HepG2 (cell line): ENCODE data around the gene NCOA4. TPM values are rescaled to one million over a fixed set of nuclear protein-coding genes. Genes with fewer than 3 reads are reported as not detected.

Experiments used
- ATRX ChIP-seq: sonication (generic); formaldehyde crosslinking; IDR thresholded peaks from 2 replicates; pipeline ENCODE4 v1.4.0; 2020; ENCODE audit warnings: missing genetic modification reagents, borderline replicate concordance
- CBX5 ChIP-seq: sonication (generic); formaldehyde crosslinking; IDR thresholded peaks from 2 replicates; pipeline ENCODE4 v1.4.0; 2020; ENCODE audit warnings: missing genetic modification reagents, borderline replicate concordance
- FOXJ3 ChIP-seq: sonication (generic); formaldehyde crosslinking; IDR thresholded peaks from 2 replicates; pipeline ENCODE4 v1.4.0; 2020; ENCODE audit warnings: missing genetic modification reagents, mild to moderate bottlenecking, borderline replicate concordance
- HNRNPUL1 ChIP-seq: fragments of 200-400 bp; formaldehyde crosslinking; IDR thresholded peaks from 2 replicates; pipeline ENCODE4 v1.6.1; 2017; ENCODE audit warnings: low read depth, mild to moderate bottlenecking, low read length, moderate library complexity
- HOXA9 ChIP-seq: sonication (generic); formaldehyde crosslinking; IDR thresholded peaks from 2 replicates; pipeline ENCODE4 v1.8.1; 2022; ENCODE audit warnings: missing genetic modification reagents, mild to moderate bottlenecking, moderate library complexity, borderline replicate concordance
- IKZF4 ChIP-seq: sonication (generic); formaldehyde crosslinking; IDR thresholded peaks from 2 replicates; pipeline ENCODE4 v1.5.1; 2020; ENCODE audit warnings: borderline replicate concordance, mild to moderate bottlenecking, low read depth, missing genetic modification reagents; ENCODE audit errors: not compliant biosample characterization
- PPARG ChIP-seq: conservative IDR thresholded peaks from 2 replicates; pipeline ENCODE4 v1.6.1; 2016; ENCODE audit warnings: missing biosample characterization, missing genetic modification reagents
- SMYD3 ChIP-seq: sonication (generic); formaldehyde crosslinking; IDR thresholded peaks from 2 replicates; pipeline ENCODE4 v1.8.1; 2023; ENCODE audit warnings: mild to moderate bottlenecking, missing genetic modification reagents
- STAG1 ChIP-seq: sonication (generic); formaldehyde crosslinking; IDR thresholded peaks from 2 replicates; pipeline ENCODE4 v1.4.0; 2020; ENCODE audit warnings: missing genetic modification reagents
- TGIF2 ChIP-seq: IDR thresholded peaks from 2 replicates; pipeline ENCODE4 v1.6.1; 2016; ENCODE audit warnings: control low read depth, missing compliant biosample characterization
- YEATS4 ChIP-seq: sonication (generic); formaldehyde crosslinking; IDR thresholded peaks from 2 replicates; pipeline ENCODE4 v1.4.0; 2020; ENCODE audit warnings: missing genetic modification reagents, borderline replicate concordance
- ZNF101 ChIP-seq: sonication (generic); formaldehyde crosslinking; IDR thresholded peaks from 2 replicates; pipeline ENCODE4 v1.4.0; 2020; ENCODE audit warnings: mild to moderate bottlenecking, low read depth, missing genetic modification reagents, borderline replicate concordance
- ZNF263 ChIP-seq: sonication (generic); formaldehyde crosslinking; IDR thresholded peaks from 2 replicates; pipeline ENCODE4 v1.4.0; 2020; ENCODE audit warnings: missing genetic modification reagents
- ZNF713 ChIP-seq: sonication (generic); formaldehyde crosslinking; IDR thresholded peaks from 2 replicates; pipeline ENCODE4 v1.4.0; 2020; ENCODE audit warnings: mild to moderate bottlenecking, missing genetic modification reagents
- ZNF775 ChIP-seq: sonication (generic); formaldehyde crosslinking; IDR thresholded peaks from 2 replicates; pipeline ENCODE4 v1.4.0; 2020; ENCODE audit warnings: missing genetic modification reagents, mild to moderate bottlenecking, moderate library complexity, borderline replicate concordance
- polyA plus RNA-seq, 8 experiments: library from polyadenylated mRNA; depleted of rRNA in 3 of 8; stranded (reverse) in 7 of 8; unstranded in 1 of 8; fragments of >200 nt; fragmentation: Illumina TruSeq in 4 of 8; extraction: Trizol in 4 of 8; gene quantifications; 2 replicates each; pipeline versions ENCODE4 v1.2.1 to v1.2.3, GENCODE V29; 2011 to 2016; ENCODE audit warnings: low read depth in 4 of 8, missing spikeins in 1 of 8, mixed read lengths in 1 of 8; ENCODE audit not compliant: insufficient read depth in 1 of 8
- total RNA-seq, 5 experiments: library from RNA; depleted of rRNA; stranded (reverse); fragments of >200 nt; fragmentation: Illumina TruSeq; extraction: Trizol; gene quantifications; 2 replicates each; pipeline ENCODE4 v1.2.3, GENCODE V29; 2016; ENCODE audit warnings: low read depth in 1 of 5
- TF ChIP-seq, protein P1 (sequence below): sonication (generic); formaldehyde crosslinking; IDR thresholded peaks from 2 replicates; pipeline ENCODE4 v1.4.0; 2020; ENCODE audit warnings: missing genetic modification reagents
- TF ChIP-seq, protein P2 (sequence below): sonication (generic); formaldehyde crosslinking; IDR thresholded peaks from 2 replicates; pipeline ENCODE4 v1.4.0; 2020; ENCODE audit warnings: missing genetic modification reagents, mild to moderate bottlenecking, borderline replicate concordance
- TF ChIP-seq, protein P3 (sequence below): IDR thresholded peaks from 2 replicates; pipeline ENCODE4 v1.6.1; 2016; ENCODE audit warnings: low read depth, control low read depth

The NCOA4 gene
- total and polyA plus RNA-seq, 2 of the 13 experiments (the other 11 are each of a cell fraction or from before 2014, with no cell fraction given), result 306 to 400 TPM

DNA sequence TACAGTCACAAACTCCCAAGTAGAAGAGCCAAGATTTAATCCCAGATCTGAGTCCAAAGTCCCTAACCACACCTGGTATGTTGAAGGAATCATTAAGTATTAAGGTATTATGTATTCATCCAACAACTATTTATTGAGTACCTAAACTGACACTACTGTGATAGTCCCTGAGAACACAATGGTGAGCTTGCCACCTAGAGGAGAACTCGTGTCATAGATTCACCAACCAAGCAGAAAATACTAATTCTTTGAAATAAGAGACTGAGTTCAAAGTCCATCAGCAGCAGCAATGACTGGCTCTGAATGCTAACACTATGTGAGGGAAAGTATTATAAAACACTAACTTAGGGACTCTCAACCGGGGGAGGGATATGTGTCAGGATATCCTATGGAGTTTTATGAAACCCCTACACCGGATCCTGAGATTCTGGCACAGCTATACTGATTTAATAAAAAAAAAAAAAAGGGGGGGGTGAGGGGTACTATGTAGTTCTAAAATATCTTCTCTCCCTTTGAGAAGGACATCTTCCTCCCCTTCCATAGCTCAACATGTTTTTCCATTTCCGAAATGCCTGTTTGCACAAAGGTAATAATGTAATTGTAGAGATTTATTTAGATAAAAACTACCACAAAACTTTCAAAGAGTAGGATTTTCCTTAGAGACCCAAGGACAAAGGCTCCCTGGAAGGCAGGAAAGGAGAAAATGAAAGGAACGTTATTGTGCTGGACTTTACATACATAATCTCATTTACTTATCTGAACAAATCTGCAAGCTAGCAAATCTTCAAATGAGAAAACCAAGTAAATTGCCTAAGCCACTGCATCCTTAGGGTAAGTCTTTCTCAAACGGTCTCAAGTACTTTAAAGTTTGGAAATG lies 1.6 kb downstream of the NCOA4 start (continued):
- TF ChIP-seq, protein P1, sequence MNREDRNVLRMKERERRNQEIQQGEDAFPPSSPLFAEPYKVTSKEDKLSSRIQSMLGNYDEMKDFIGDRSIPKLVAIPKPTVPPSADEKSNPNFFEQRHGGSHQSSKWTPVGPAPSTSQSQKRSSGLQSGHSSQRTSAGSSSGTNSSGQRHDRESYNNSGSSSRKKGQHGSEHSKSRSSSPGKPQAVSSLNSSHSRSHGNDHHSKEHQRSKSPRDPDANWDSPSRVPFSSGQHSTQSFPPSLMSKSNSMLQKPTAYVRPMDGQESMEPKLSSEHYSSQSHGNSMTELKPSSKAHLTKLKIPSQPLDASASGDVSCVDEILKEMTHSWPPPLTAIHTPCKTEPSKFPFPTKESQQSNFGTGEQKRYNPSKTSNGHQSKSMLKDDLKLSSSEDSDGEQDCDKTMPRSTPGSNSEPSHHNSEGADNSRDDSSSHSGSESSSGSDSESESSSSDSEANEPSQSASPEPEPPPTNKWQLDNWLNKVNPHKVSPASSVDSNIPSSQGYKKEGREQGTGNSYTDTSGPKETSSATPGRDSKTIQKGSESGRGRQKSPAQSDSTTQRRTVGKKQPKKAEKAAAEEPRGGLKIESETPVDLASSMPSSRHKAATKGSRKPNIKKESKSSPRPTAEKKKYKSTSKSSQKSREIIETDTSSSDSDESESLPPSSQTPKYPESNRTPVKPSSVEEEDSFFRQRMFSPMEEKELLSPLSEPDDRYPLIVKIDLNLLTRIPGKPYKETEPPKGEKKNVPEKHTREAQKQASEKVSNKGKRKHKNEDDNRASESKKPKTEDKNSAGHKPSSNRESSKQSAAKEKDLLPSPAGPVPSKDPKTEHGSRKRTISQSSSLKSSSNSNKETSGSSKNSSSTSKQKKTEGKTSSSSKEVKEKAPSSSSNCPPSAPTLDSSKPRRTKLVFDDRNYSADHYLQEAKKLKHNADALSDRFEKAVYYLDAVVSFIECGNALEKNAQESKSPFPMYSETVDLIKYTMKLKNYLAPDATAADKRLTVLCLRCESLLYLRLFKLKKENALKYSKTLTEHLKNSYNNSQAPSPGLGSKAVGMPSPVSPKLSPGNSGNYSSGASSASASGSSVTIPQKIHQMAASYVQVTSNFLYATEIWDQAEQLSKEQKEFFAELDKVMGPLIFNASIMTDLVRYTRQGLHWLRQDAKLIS (CRISPR knock-in tag), result peak; percentile 38; the same call in 1 of the 2 replicates
- TF ChIP-seq SMYD3 (CRISPR knock-in tag), result 0 out of 2 replicates have a peak, but pooled peaks have one; percentile 27
- TF ChIP-seq, protein P2, sequence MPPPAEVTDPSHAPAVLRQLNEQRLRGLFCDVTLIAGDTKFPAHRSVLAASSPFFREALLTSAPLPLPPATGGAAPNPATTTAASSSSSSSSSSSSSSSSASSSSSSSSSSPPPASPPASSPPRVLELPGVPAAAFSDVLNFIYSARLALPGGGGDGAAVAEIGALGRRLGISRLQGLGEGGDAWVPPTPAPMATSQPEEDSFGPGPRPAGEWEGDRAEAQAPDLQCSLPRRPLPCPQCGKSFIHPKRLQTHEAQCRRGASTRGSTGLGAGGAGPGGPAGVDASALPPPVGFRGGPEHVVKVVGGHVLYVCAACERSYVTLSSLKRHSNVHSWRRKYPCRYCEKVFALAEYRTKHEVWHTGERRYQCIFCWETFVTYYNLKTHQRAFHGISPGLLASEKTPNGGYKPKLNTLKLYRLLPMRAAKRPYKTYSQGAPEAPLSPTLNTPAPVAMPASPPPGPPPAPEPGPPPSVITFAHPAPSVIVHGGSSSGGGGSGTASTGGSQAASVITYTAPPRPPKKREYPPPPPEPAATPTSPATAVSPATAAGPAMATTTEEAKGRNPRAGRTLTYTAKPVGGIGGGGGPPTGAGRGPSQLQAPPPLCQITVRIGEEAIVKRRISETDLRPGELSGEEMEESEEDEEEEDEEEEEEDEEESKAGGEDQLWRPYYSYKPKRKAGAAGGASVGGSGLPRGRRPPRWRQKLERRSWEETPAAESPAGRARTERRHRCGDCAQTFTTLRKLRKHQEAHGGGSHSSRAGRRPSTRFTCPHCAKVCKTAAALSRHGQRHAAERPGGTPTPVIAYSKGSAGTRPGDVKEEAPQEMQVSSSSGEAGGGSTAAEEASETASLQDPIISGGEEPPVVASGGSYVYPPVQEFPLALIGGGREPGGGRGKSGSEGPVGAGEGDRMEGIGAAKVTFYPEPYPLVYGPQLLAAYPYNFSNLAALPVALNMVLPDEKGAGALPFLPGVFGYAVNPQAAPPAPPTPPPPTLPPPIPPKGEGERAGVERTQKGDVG, result no peak
- peak; percentile 74 for TF ChIP-seq STAG1 (CRISPR knock-in tag)
- TF ChIP-seq, protein P3, sequence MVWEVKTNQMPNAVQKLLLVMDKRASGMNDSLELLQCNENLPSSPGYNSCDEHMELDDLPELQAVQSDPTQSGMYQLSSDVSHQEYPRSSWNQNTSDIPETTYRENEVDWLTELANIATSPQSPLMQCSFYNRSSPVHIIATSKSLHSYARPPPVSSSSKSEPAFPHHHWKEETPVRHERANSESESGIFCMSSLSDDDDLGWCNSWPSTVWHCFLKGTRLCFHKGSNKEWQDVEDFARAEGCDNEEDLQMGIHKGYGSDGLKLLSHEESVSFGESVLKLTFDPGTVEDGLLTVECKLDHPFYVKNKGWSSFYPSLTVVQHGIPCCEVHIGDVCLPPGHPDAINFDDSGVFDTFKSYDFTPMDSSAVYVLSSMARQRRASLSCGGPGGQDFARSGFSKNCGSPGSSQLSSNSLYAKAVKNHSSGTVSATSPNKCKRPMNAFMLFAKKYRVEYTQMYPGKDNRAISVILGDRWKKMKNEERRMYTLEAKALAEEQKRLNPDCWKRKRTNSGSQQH (CRISPR knock-in tag), result peak; percentile 54; the same call in 1 of the 2 replicates
- TF ChIP-seq PPARG (CRISPR knock-in tag), result peak; percentile 47; the same call in 1 of the 2 replicates
- no peak for TF ChIP-seq HOXA9 (CRISPR knock-in tag)
- no peak for TF ChIP-seq TGIF2 (CRISPR knock-in tag)
- TF ChIP-seq HNRNPUL1, result no peak
- no peak for TF ChIP-seq ZNF101 (CRISPR knock-in tag)
- no peak for TF ChIP-seq ATRX
- TF ChIP-seq FOXJ3 (CRISPR knock-in tag), result no peak; the same call in 1 of the 2 replicates
- TF ChIP-seq IKZF4 (CRISPR knock-in tag), result no peak
- TF ChIP-seq ZNF263 (CRISPR knock-in tag), result no peak
- TF ChIP-seq ZNF775 (CRISPR knock-in tag), result no peak
- no peak for TF ChIP-seq CBX5
- TF ChIP-seq ZNF713 (CRISPR knock-in tag), result no peak
- peak; percentile 52; the same call in 1 of the 2 replicates for TF ChIP-seq YEATS4 (CRISPR knock-in tag)
